Retina (tissue), 1 donor: ENCODE data around the gene TNIP1.

ENCODE experiments used
- DNase-seq: peaks from one replicate; pipeline ENCODE4 v3.0.0-alpha.2; 2016

The TNIP1 gene

GRCh38 chr5:150992705-150993104, 88.1 kb downstream of the TNIP1 start:
- DNase-seq: no peak

GRCh38 chr5:150989695-150990094, 91.1 kb downstream of the TNIP1 start:
- DNase-seq: no peak

- no peak for DNase-seq
Measured at GRCh38 chr5:150987746-150988145, 93.1 kb downstream of the TNIP1 start.
